Endothelial cell of umbilical vein (primary cell): ENCODE results near the gene LRFN3. TPM values are rescaled to one million over a fixed set of nuclear protein-coding genes. Genes with fewer than 3 reads are reported as not detected.

ENCODE experiments used
- BruUV-seq: library from RNA; stranded (reverse); fragments of 400-500 nt; replicated peaks from 2 replicates; lab custom pipeline; 2021; lab: Mats Ljungman, UMichigan
- CTCF ChIA-PET: fragments of 300-600, 350-600 bp; sonication (Branson Sonifier 250); formaldehyde crosslinking; loops from one replicate; lab custom pipeline; 2021; ENCODE audit warnings: antibody characterized with exemption, inconsistent platforms; lab: Charles Lee
- POLR2A ChIA-PET: fragments of 300-600, 350-600 bp; sonication (Branson Sonifier 250); formaldehyde crosslinking; loops from one replicate; lab custom pipeline; 2021; ENCODE audit warnings: antibody characterized with exemption, inconsistent platforms; lab: Charles Lee
- DNase-seq: peaks from one replicate; pipeline ENCODE4 v3.0.0-alpha.2; 2011; ENCODE audit warnings: low read depth, low spot score
- FAIRE-seq: peaks from 2 replicates; lab custom pipeline; 2011; peaks lifted over from hg19 to GRCh38; lab: Jason Lieb, UNC
- H2AFZ ChIP-seq: 2 replicates; pipeline ENCODE4 v1.6.0; 2012; ENCODE audit warnings: low read depth, low read length, control low read depth, inconsistent platforms
- H3K27ac ChIP-seq: 2 replicates; pipeline ENCODE4 v1.5.1; 2011; ENCODE audit warnings: low read depth, mild to moderate bottlenecking, control low read depth, low read length, moderate library complexity; ENCODE audit not compliant: insufficient read depth
- H3K27me3 ChIP-seq, 2 experiments: 2 replicates each; pipeline versions ENCODE4 v1.6.0 to v1.6.1; 2011; ENCODE audit warnings: low read length in 2 of 2, mixed read lengths in 1 of 2; ENCODE audit not compliant: control insufficient read depth in 2 of 2, insufficient read depth in 2 of 2
- H3K36me3 ChIP-seq, 2 experiments: 2 replicates in 1 of 2; 3 replicates in 1 of 2; pipeline ENCODE4 v1.5.1; 2011; ENCODE audit warnings: low read length in 2 of 2, mild to moderate bottlenecking in 1 of 2, moderate library complexity in 1 of 2; ENCODE audit not compliant: control insufficient read depth in 2 of 2, insufficient read depth in 2 of 2; ENCODE audit errors: extremely low read depth in 1 of 2
- H3K4me1 ChIP-seq: 3 replicates; pipeline ENCODE4 v1.5.1; 2011; ENCODE audit warnings: mild to moderate bottlenecking, low read length; ENCODE audit not compliant: control insufficient read depth, insufficient read depth; ENCODE audit errors: extremely low read depth
- H3K4me2 ChIP-seq: 2 replicates; pipeline ENCODE4 v1.6.1; 2011; ENCODE audit warnings: low read length, control low read depth, mixed read lengths; ENCODE audit not compliant: insufficient read depth
- H3K4me3 ChIP-seq, 3 experiments: fragments of 200-600 bp in 1 of 3; sonication (generic), shearing (Covaris generic) in 1 of 3; replicated peaks in 1 of 3; 2 replicates each; pipeline ENCODE4 v1.5.1; 2011 to 2016; ENCODE audit warnings: control low read depth in 3 of 3, low read length in 3 of 3, mild to moderate bottlenecking in 2 of 3, inconsistent platforms in 1 of 3, low read depth in 1 of 3, moderate library complexity in 1 of 3; ENCODE audit not compliant: insufficient read depth in 1 of 3
- H3K79me2 ChIP-seq: 2 replicates; pipeline ENCODE4 v1.6.0; 2012; ENCODE audit warnings: low read length, inconsistent platforms; ENCODE audit not compliant: control insufficient read depth, insufficient read depth
- H3K9ac ChIP-seq: replicated peaks from 2 replicates; pipeline ENCODE3; 2011; ENCODE audit warnings: low read length, control low read depth; ENCODE audit not compliant: insufficient read depth; ENCODE audit errors: extremely low read depth
- H3K9me1 ChIP-seq: replicated peaks from 3 replicates; pipeline ENCODE4 v1.6.0; 2011; ENCODE audit warnings: mild to moderate bottlenecking, low read length; ENCODE audit not compliant: control insufficient read depth, insufficient read depth; ENCODE audit errors: extremely low read depth
- H3K9me3 ChIP-seq: replicated peaks from 2 replicates; pipeline ENCODE4 v1.5.1; 2012; ENCODE audit warnings: low read length, inconsistent platforms; ENCODE audit not compliant: control insufficient read depth, insufficient read depth
- H4K20me1 ChIP-seq: replicated peaks from 2 replicates; pipeline ENCODE3; 2011; ENCODE audit warnings: mild to moderate bottlenecking, low read length; ENCODE audit not compliant: control insufficient read depth, insufficient read depth; ENCODE audit errors: extremely low read depth
- EZH2 ChIP-seq: IDR thresholded peaks from 2 replicates; pipeline ENCODE4 v1.6.1; 2012; ENCODE audit warnings: borderline replicate concordance, low read depth, mild to moderate bottlenecking, moderate library complexity, low read length, inconsistent platforms; ENCODE audit not compliant: severe bottlenecking
- FOS ChIP-seq: IDR thresholded peaks from 2 replicates; pipeline ENCODE4 v1.6.1; 2011; ENCODE audit warnings: mild to moderate bottlenecking, low read length, moderate library complexity, borderline replicate concordance; ENCODE audit not compliant: insufficient read depth
- GATA2 ChIP-seq: IDR thresholded peaks from 2 replicates; pipeline ENCODE4 v1.7.0; 2011; ENCODE audit warnings: low read depth, mild to moderate bottlenecking, moderate library complexity, mixed read lengths, low read length; ENCODE audit not compliant: insufficient read length, insufficient read depth
- JUN ChIP-seq: IDR thresholded peaks from 2 replicates; pipeline ENCODE4 v1.6.1; 2011; ENCODE audit warnings: borderline replicate concordance, low read depth; ENCODE audit not compliant: insufficient read length, insufficient read depth
- MAX ChIP-seq: IDR thresholded peaks from 2 replicates; pipeline ENCODE4 v1.6.1; 2011; ENCODE audit not compliant: insufficient read depth, insufficient read length
- MYC ChIP-seq: IDR thresholded peaks from one replicate; pipeline ENCODE4 v1.6.1; 2011; ENCODE audit warnings: mild to moderate bottlenecking, low read depth, low read length
- POLR2A ChIP-seq: IDR thresholded peaks from 2 replicates; pipeline ENCODE4 v1.6.1; 2012; ENCODE audit warnings: low read depth, mild to moderate bottlenecking, control low read depth, low read length
- POLR2AphosphoS5 ChIP-seq: IDR thresholded peaks from 2 replicates; pipeline ENCODE4 v1.6.1; 2012; ENCODE audit warnings: low read depth, mild to moderate bottlenecking, control low read depth, low read length, moderate library complexity; ENCODE audit not compliant: insufficient read depth
- dilution Hi-C: fragments of 300-500 bp; cut with MboI; formaldehyde crosslinking; loops from one replicate; pipeline ENCODE4 v1.15.0; 2019; ENCODE audit warnings: low sequenced_read_pairs; ENCODE audit not compliant: extremely low pct_ligation_motif_present
- intact Hi-C: fragments of 100-400 bp; cut with micrococcal nuclease; formaldehyde crosslinking; loops from one replicate; pipeline ENCODE4 v1.10.0; 2022
- polyA plus RNA-seq, 4 experiments: library from polyadenylated mRNA; depleted of rRNA in 3 of 4; stranded (reverse) in 3 of 4; unstranded in 1 of 4; fragments of >200 nt; gene quantifications; 2 replicates each; pipeline versions ENCODE4 v1.2.1 to v1.2.3, GENCODE V29; 2011 to 2012; ENCODE audit warnings: missing spikeins in 1 of 4
- total RNA-seq: library from RNA; stranded (reverse); gene quantifications from 2 replicates; pipeline ENCODE4 v1.2.3, GENCODE V29; 2021
- TF ChIP-seq, protein P1 (sequence below), 2 donors: IDR thresholded peaks; 1 replicate in 1 of 2; 2 replicates in 1 of 2; pipeline ENCODE4 v1.5.1; 2011; ENCODE audit warnings: low read length in 2 of 2, mild to moderate bottlenecking in 2 of 2, moderate library complexity in 2 of 2, control low read depth in 1 of 2, inconsistent platforms in 1 of 2, low read depth in 1 of 2; ENCODE audit not compliant: insufficient read depth in 1 of 2; ENCODE audit errors: extremely low read depth in 1 of 2

The LRFN3 gene
- total and polyA plus RNA-seq, 2 donors (not counting 3 experiments of a cell fraction or from before 2014, with no cell fraction given) = 4.1 to 15.9 TPM

- ChIA-PET CTCF (interaction anchor here (1.4 kb wide), 1 partner anchor 20 kb away, joined by 3 read pairs; no protein-coding TSS in a partner anchor), POLR2A (no interaction called here)
- Histone ChIP-seq H3K9me1 (no peaks in the 10 kb centered on the region), H3K79me2 (peaks cover 2% of the 10 kb centered on the region), H3K4me3 (no peak overlapping the region), H3K36me3 (peaks cover 0 to 3% of the 10 kb centered on the region in 2 experiments), H3K4me1 (peaks cover 16% of the 10 kb centered on the region), H3K27ac (no peak overlapping the region), H3K9ac (no peak overlapping the region), H3K27me3 (peaks cover 0 to 6% of the 10 kb centered on the region in 2 experiments), H3K4me2 (no peak overlapping the region), H4K20me1 (no peaks in the 10 kb centered on the region), H3K9me3 (no peaks in the 10 kb centered on the region), H2AFZ (peak overlapping the region; percentile 64)
- BruUV-seq = no TSS peak
- intact Hi-C loops (no loop called here), dilution Hi-C loops (no loop called here)
- TF ChIP-seq POLR2AphosphoS5 (no peak), EZH2 (no peak), POLR2A (no peak), MAX (no peak), JUN (no peak), FOS (no peak), MYC (no peak), GATA2 (no peak)
- TF ChIP-seq, protein P1, sequence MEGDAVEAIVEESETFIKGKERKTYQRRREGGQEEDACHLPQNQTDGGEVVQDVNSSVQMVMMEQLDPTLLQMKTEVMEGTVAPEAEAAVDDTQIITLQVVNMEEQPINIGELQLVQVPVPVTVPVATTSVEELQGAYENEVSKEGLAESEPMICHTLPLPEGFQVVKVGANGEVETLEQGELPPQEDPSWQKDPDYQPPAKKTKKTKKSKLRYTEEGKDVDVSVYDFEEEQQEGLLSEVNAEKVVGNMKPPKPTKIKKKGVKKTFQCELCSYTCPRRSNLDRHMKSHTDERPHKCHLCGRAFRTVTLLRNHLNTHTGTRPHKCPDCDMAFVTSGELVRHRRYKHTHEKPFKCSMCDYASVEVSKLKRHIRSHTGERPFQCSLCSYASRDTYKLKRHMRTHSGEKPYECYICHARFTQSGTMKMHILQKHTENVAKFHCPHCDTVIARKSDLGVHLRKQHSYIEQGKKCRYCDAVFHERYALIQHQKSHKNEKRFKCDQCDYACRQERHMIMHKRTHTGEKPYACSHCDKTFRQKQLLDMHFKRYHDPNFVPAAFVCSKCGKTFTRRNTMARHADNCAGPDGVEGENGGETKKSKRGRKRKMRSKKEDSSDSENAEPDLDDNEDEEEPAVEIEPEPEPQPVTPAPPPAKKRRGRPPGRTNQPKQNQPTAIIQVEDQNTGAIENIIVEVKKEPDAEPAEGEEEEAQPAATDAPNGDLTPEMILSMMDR (IDR thresholded peaks at IDR 0.05; ENCODE audit: extremely low read depth in 1 of 2, insufficient read depth in 1 of 2, low read depth in 1 of 2, low read length in 2 of 2) = no peak
- DNase-seq (no peak), FAIRE-seq (no peak)
Measured at GRCh38 chr19:35901055-35901644, 35.0 kb upstream of the LRFN3 start.
